GM18502 (cell line): ENCODE measurements around the gene MYH6.
"Not testable (repeated sequence)": the region's sequence is repeated elsewhere in the genome, so short reads cannot be mapped to it uniquely, and the experiment has no call there.

Experiments
- ATAC-seq: cut with Tn5 transposase; IDR thresholded peaks from one replicate; pipeline ENCODE4 v1.9.1; 2021; ENCODE audit warnings: mild to moderate bottlenecking; ENCODE audit not compliant: unreplicated experiment, poor library complexity

Gene MYH6

GRCh38 chr14:23415821-23416778, 8.0 kb upstream of the MYH6 start:
- no peak for ATAC-seq

DNA sequence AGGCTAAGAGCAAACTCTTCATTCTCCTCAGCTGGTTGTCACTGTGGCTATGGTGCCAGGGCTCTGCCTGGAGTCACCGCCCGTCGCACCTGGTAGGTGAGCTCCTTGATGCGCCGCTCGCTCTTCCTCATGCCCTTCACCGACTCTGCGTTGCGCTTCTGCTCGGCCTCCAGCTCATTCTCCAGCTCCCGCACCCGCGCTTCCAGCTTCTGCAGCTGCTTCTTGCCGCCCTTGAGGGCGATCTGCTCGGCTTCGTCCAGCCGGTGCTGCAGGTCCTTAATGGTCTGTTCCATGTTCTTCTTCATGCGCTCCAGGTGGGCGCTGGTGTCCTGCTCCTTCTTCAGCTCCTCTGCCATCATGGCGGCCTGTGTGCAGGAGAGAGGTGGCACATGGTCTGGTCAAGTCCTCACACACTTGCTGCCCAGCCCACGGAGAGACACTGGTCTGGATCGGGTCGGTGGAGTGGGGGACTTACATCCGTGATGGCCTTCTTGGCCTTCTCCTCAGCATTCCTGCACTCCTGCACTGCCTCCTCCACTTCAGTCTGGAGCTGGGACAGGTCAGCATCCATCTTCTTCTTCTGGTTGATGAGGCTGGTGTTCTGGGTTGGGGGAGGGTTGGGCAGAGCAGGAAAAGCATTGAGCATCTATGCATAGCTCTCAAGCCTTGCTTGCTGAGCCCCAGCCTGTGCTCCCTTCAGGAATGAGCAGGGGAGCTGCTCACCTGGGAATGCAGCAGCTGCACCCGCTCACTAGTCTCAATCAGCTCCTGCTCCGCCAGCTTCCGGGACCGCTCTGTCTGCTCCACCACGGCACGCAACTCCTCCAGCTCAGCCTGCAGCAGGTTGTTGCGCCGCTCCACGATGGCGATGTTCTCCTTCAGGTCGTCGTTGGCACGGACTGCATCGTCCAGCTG, 7.1 kb upstream of the MYH6 start:
- ATAC-seq: no peak

GRCh38 chr14:23414254-23414653, 6.2 kb upstream of the MYH6 start:
- ATAC-seq: no peak

DNA sequence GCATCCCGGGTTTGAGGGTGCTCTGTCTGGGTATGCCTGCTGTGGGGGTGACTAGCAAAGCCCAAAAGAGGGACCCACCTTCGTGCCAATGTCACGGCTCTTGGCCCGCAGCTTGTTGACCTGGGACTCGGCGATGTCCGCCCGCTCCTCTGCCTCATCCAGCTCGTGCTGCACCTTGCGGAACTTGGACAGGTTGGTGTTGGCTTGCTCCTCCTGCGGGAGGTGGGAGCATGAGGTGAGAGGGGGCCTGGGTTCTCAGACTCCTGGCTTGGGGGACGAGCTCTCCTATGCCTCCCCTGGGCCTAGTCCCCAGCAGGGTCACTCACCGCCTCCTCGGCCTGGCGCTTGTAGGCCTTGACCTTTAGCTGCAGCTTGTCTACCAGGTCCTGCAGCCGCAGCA, 5.6 kb upstream of the MYH6 start:
- ATAC-seq: no peak

- ATAC-seq: no peak
Measured at GRCh38 chr14:23411563-23412525, 3.8 kb upstream of the MYH6 start.

- no peak for ATAC-seq
Measured at GRCh38 chr14:23409966-23410635, 2.0 kb upstream of the MYH6 start.

DNA sequence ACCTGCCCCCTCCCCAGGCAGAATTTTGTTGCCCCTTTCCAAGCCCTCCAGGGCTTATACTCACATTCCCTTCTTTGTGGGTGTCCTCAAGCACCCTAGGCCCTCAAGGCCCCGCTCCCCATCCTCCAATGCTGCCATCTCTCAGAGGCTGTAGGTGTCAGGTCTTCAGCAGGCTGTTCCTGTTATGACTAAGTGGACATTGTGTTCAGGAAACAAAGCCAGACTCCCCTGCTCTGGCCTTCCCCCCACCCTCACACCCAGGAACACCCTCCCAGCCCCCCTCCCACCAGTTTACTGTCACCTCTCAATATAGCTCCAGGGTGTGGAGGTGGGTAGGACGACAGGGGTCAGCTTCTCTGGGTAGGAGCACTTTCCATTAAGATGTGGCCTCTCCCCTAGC, 1.4 kb upstream of the MYH6 start:
- ATAC-seq: no peak

DNA sequence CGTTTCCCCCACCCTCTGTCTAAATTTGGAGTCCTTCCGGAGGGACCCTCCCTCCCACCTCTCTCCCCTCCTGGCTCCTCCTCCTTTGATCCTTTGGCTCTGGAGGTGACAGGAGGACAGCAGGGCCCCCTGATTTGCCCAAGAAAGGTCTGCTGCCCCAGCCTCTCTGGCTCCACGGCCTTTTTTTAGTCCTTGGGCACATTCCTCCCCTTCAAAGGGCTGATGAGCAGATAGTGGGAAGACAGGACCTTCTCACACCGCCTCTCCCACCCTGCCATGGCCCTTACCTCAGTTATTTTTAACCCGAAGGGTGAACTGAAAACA, 196 bp upstream of the MYH6 start:
- ATAC-seq: no peak

GRCh38 chr14:23406725-23407355, 1.2 kb downstream of the MYH6 start:
- ATAC-seq: no peak

DNA sequence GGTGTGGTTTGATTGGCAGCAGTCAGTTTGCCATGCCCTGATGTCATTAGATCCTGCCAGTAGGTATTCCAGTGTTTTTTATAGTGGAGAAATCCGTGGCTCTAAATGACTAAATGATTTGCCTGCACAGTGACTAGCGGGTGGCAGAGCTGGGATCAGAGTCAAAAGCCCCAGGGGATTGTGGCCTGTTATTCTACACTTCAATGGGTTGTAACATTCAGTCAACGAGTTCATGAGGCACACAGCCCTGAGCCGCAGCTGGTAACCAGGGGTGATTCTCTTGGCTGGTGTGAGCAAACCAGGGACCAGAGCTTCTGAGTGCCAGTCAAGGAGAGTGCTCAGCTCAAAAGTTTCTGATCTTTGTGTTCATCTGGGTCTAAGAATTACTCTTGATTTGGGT, 1.8 kb downstream of the MYH6 start:
- ATAC-seq: no peak

DNA sequence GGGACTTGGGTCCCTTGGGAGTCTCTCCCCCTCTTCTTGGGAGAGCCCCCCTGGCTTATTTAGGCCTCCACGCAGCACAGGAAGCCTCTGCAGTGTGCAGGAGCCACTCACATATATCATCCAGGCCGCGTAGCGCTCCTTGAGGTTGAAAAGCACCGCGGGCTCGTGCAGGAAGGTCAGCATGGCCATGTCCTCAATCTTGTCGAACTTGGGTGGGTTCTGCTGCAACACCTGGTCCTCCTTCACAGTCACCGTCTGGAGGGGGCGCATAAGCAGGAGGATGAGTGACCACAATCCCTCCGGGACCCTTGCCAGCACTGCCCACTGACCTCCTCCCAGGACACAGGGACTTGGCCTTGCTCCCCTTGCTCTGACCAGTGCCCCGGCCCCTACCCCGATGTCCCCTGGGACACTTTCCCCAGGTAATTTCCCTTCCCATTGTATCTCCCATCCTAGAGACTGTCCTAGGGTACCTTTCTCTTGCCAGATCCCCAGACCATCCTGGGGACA, 2.5 kb downstream of the MYH6 start:
- no peak for ATAC-seq

DNA sequence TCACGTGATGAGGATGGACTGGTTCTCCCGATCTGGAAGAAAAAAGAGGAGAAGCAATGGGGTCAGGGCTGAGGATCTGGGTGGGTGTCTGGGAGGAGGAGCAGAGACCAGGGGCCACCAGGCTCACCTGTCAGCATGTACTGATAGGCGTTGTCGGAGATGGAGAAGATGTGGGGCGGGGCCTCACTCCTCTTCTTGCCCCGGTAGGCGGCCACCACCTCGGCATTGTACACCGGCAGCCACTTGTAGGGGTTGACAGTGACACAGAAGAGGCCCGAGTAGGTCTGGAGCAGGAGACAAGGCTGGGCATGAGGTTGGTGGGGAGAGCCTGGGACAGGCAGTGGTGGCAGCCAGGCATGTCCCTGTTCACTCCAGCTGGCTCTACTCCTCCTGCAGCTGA, 3.0 kb downstream of the MYH6 start:
- ATAC-seq: no peak

DNA sequence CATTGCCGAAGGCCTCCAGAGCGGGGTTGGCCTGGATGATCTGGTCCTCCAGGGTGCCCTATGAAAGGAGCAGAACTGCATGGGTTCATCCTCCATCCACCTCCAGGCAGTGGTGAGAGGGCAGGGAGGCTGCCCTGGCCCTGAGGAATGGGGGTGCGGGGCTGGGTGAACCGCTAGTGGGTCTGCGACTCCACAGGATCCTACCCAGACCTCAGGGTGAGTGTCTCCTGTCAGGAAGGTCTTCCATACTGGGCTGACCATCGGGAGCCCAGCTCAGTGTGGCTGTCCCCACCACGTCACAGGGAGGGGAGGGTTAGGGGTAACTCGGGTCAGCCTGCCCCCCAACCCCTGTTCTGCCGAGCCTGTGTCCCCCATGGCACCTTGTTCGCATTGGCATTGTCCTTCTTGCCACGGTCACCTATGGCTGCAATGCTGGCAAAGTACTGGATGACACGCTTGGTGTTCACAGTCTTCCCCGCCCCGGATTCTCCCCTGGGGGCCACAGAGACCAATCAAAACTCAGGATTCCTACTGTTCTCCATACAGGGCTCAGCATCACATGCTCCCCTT, 3.7 kb downstream of the MYH6 start:
- ATAC-seq: no peak

DNA sequence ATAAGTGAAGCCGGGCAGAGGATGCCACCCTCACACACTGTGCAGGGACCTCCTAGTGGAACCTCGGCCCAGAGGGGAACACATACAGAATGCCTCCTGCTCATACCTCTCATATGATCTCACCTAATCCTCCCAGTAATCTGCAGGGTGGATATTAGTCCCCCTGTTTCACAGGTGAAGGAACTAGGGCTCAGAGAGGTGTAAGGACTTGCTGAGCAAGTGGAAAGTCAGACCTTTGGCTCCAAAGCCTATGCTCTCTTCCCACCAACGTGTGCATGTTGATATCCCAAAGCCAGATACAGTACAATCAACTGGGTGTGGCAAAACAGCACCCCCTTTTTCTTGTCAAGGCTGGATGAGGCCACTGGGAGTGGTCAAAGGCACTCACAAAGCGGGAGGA, 4.2 kb downstream of the MYH6 start:
- no peak for ATAC-seq

GRCh38 chr14:23403139-23403438, 5.0 kb downstream of the MYH6 start:
- ATAC-seq: no peak

DNA sequence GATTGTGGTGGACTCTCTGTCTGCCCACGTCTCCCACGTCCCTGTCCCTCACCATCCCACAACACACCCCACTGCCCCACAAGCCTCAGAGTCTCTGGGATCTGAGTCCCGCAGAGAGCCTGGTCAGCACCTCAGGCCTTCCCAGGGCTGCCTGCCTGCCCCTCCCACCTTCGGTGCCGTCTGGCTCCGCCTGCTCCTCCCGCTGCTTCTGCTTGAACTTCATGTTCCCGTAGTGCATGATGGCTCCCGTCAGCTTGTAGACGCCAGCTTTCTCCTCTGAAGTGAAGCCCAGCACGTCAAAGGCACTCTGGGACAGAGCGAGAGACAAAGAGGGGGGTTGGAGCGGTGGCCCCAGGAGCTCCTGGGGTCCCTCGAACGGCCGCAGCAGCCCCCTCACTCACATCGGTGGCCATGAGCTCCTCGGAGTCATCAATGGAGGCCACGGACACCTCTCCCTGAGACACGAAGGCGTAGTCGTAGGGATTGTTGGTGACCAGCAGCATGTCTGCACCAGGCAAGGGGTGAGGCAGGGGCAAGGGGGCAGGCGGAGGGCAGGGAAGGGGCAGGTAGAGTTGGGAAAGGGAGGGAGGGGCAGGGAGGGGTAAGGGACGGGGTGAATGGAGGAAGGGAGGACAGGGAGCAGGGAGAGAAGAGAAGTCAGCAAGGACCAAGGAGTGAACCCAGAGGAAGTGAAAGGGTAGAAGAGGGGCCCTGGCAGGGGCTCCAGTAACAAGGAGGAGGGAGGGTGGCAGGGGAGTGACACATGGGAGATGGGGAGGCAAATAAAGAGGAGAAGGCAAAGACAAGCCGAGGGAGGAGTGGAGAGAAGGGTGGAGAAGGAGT, 5.6 kb downstream of the MYH6 start:
- no peak for ATAC-seq

DNA sequence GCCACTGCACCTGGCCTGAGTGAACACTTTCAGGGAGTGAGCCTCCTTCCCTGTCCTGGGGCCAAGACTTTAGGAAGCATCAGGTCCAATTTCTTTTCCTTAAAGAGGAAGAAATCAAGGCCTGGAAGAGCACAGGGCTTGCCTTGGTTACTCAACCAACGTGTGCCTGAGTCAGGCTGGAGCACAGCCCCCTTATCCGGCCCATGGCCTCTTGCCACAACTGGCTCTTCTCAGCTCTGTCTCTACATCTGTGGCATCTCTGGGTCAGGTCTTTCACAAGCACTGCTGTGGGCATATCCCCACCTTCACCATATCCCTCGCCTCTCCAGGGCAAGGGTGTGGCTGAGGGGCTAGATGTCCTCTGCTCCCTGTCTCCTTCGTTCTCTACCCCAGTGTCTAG, 6.8 kb downstream of the MYH6 start:
- no peak for ATAC-seq

GRCh38 chr14:23400496-23401149, 7.5 kb downstream of the MYH6 start:
- not testable (repeated sequence) for ATAC-seq
